HepG2 (cell line): ENCODE data around the gene LSM12. TPM values are rescaled to one million over a fixed set of nuclear protein-coding genes. Genes with fewer than 3 reads are reported as not detected.

Source experiments
- ATAC-seq: fragments of 200-7000 bp; cut with Tn5 transposase; 3 replicates; pipeline ENCODE4 v1.9.1; 2020; ENCODE audit warnings: mild to moderate bottlenecking, moderate library complexity
- BruUV-seq: library from RNA; stranded (reverse); fragments of 400-500 nt; replicated peaks from 2 replicates; lab custom pipeline; 2021; lab: Mats Ljungman, UMichigan
- CTCF ChIA-PET: fragments of 300-600 bp; formaldehyde crosslinking; extraction: SDS; loops from one replicate; lab custom pipeline; 2021; ENCODE audit warnings: low total read pairs, inconsistent platforms, low intra/inter-chr PET ratio; lab: Yijun Ruan, JAX
- POLR2A ChIA-PET: fragments of 350-600 bp; sonication (Branson Sonifier 250); formaldehyde crosslinking; loops from one replicate; lab custom pipeline; 2020; ENCODE audit warnings: antibody characterized with exemption, inconsistent platforms; lab: Yijun Ruan, JAX
- DNase-seq: peaks from one replicate; pipeline ENCODE4 v3.0.0-alpha.2; 2015; ENCODE audit warnings: low spot score
- FAIRE-seq: peaks from 3 replicates; lab custom pipeline; 2011; peaks lifted over from hg19 to GRCh38; lab: Jason Lieb, UNC
- H2AFZ ChIP-seq: one replicate; pipeline ENCODE4 v1.6.1; 2011; ENCODE audit warnings: low read length, inconsistent platforms
- H3K27ac ChIP-seq: fragments of 300-600 bp; 3 replicates; pipeline ENCODE4 v1.8.0; 2011; ENCODE audit warnings: mixed run types, mild to moderate bottlenecking, mixed read lengths, low read length, inconsistent platforms; ENCODE audit not compliant: insufficient read depth; ENCODE audit errors: extremely low read length
- H3K27me3 ChIP-seq, 2 experiments: fragments of 200-600 bp in 1 of 2; 2 replicates in 1 of 2; 3 replicates in 1 of 2; pipeline versions ENCODE4 v1.6.0 to v1.8.0; 2011; ENCODE audit warnings: low read length in 2 of 2, mild to moderate bottlenecking in 2 of 2, moderate library complexity in 2 of 2, inconsistent platforms in 1 of 2; ENCODE audit not compliant: insufficient read depth in 2 of 2, control insufficient read depth in 1 of 2
- H3K36me3 ChIP-seq, 2 experiments: fragments of 200-600 bp in 1 of 2; replicated peaks in 1 of 2; 2 replicates in 1 of 2; 3 replicates in 1 of 2; pipeline versions ENCODE4 v1.5.1 to v1.8.0; 2011; ENCODE audit warnings: low read length in 2 of 2, inconsistent platforms in 1 of 2; ENCODE audit not compliant: insufficient read depth in 2 of 2, control insufficient read depth in 1 of 2
- H3K4me1 ChIP-seq: 2 replicates; pipeline ENCODE4 v1.5.1; 2012; ENCODE audit warnings: low read length, inconsistent platforms; ENCODE audit not compliant: insufficient read depth
- H3K4me2 ChIP-seq: 2 replicates; pipeline ENCODE4 v1.6.0; 2011; ENCODE audit warnings: low read depth, low read length, inconsistent platforms
- H3K4me3 ChIP-seq, 3 experiments: fragments of 200-600 bp in 1 of 3; sonication (generic), shearing (Covaris generic) in 1 of 3; replicated peaks in 1 of 3; 2 replicates each; pipeline ENCODE4 v1.5.1; 2011 to 2016; ENCODE audit warnings: low read length in 3 of 3, inconsistent platforms in 2 of 3, low read depth in 2 of 3, mild to moderate bottlenecking in 2 of 3, control low read depth in 1 of 3, mixed read lengths in 1 of 3; ENCODE audit not compliant: insufficient read depth in 1 of 3
- H3K79me2 ChIP-seq: one replicate; pipeline ENCODE4 v1.6.1; 2011; ENCODE audit warnings: low read length, inconsistent platforms; ENCODE audit not compliant: insufficient read depth
- H3K9ac ChIP-seq: 2 replicates; pipeline ENCODE4 v1.6.0; 2011; ENCODE audit warnings: mild to moderate bottlenecking, low read depth, low read length, inconsistent platforms; ENCODE audit not compliant: insufficient read depth
- H3K9me3 ChIP-seq: 2 replicates; pipeline ENCODE4 v1.5.1; 2012; ENCODE audit warnings: mild to moderate bottlenecking, low read length
- H4K20me1 ChIP-seq: 2 replicates; pipeline ENCODE4 v1.6.0; 2011; ENCODE audit warnings: inconsistent platforms, mild to moderate bottlenecking, low read length, moderate library complexity; ENCODE audit not compliant: insufficient read depth
- NR2F2 ChIP-seq: IDR thresholded peaks from 2 replicates; pipeline ENCODE4 v1.6.1; 2012; ENCODE audit warnings: low read depth, inconsistent platforms, borderline replicate concordance
- SALL1 ChIP-seq: sonication (generic); formaldehyde crosslinking; IDR thresholded peaks from 2 replicates; pipeline ENCODE4 v1.8.0; 2022; ENCODE audit warnings: mild to moderate bottlenecking, missing genetic modification reagents
- TAF15 ChIP-seq: fragments of 200-400 bp; formaldehyde crosslinking; IDR thresholded peaks from one replicate; pipeline ENCODE4 v1.6.1; 2018; ENCODE audit warnings: mild to moderate bottlenecking, low read depth, low read length; ENCODE audit not compliant: poor library complexity, severe bottlenecking
- ZEB1 ChIP-seq: IDR thresholded peaks from 2 replicates; pipeline ENCODE4 v1.6.1; 2012; ENCODE audit warnings: mild to moderate bottlenecking, low read depth, inconsistent platforms; ENCODE audit not compliant: insufficient replicate concordance
- ZNF101 ChIP-seq: sonication (generic); formaldehyde crosslinking; IDR thresholded peaks from 2 replicates; pipeline ENCODE4 v1.4.0; 2020; ENCODE audit warnings: mild to moderate bottlenecking, low read depth, missing genetic modification reagents, borderline replicate concordance
- ZNF180 ChIP-seq: sonication (generic); formaldehyde crosslinking; IDR thresholded peaks from 2 replicates; pipeline ENCODE4 v1.4.0; 2020; ENCODE audit warnings: low read depth, missing genetic modification reagents, borderline replicate concordance
- ZNF775 ChIP-seq: sonication (generic); formaldehyde crosslinking; IDR thresholded peaks from 2 replicates; pipeline ENCODE4 v1.4.0; 2020; ENCODE audit warnings: missing genetic modification reagents, mild to moderate bottlenecking, moderate library complexity, borderline replicate concordance
- WGBS: methylation state at CpG from one replicate; pipeline ENCODE4 v1.1.6; 2017; ENCODE audit warnings: low lambda C conversion rate; 5-methylcytosine and 5-hydroxymethylcytosine counted together
- in situ Hi-C: cut with HindIII; loops from 2 replicates; pipeline ENCODE4 v1.10.0; 2017; ENCODE audit warnings: low pct_unique_long_range_greater_than_20kb; ENCODE audit not compliant: extremely low pct_ligation_motif_present
- intact Hi-C: fragments of 100-400 bp; cut with micrococcal nuclease; formaldehyde crosslinking; loops from one replicate; pipeline ENCODE4 v1.10.0; 2022; ENCODE audit not compliant: unreplicated experiment
- polyA plus RNA-seq, 8 experiments: library from polyadenylated mRNA; depleted of rRNA in 3 of 8; stranded (reverse) in 7 of 8; unstranded in 1 of 8; fragments of >200 nt; fragmentation: Illumina TruSeq in 4 of 8; extraction: Trizol in 4 of 8; gene quantifications; 2 replicates each; pipeline versions ENCODE4 v1.2.1 to v1.2.3, GENCODE V29; 2011 to 2016; ENCODE audit warnings: low read depth in 4 of 8, missing spikeins in 1 of 8, mixed read lengths in 1 of 8; ENCODE audit not compliant: insufficient read depth in 1 of 8
- total RNA-seq, 5 experiments: library from RNA; depleted of rRNA; stranded (reverse); fragments of >200 nt; fragmentation: Illumina TruSeq; extraction: Trizol; gene quantifications; 2 replicates each; pipeline ENCODE4 v1.2.3, GENCODE V29; 2016; ENCODE audit warnings: low read depth in 1 of 5

Gene LSM12
- total and polyA plus RNA-seq, 2 of the 13 experiments (the other 11 are each of a cell fraction or from before 2014, with no cell fraction given): 52.8 to 55.7 TPM

- TF ChIP-seq TAF15: no peak
- TF ChIP-seq ZNF775 (CRISPR knock-in tag): no peak
- no peak for TF ChIP-seq ZNF101 (CRISPR knock-in tag)
- TF ChIP-seq NR2F2: no peak
- TF ChIP-seq ZNF180 (CRISPR knock-in tag): no peak
- TF ChIP-seq, all 625 proteins: peak for 0
Observed at GRCh38 chr17:43987131-43988021, 79.1 kb downstream of the LSM12 start (continued).

DNA sequence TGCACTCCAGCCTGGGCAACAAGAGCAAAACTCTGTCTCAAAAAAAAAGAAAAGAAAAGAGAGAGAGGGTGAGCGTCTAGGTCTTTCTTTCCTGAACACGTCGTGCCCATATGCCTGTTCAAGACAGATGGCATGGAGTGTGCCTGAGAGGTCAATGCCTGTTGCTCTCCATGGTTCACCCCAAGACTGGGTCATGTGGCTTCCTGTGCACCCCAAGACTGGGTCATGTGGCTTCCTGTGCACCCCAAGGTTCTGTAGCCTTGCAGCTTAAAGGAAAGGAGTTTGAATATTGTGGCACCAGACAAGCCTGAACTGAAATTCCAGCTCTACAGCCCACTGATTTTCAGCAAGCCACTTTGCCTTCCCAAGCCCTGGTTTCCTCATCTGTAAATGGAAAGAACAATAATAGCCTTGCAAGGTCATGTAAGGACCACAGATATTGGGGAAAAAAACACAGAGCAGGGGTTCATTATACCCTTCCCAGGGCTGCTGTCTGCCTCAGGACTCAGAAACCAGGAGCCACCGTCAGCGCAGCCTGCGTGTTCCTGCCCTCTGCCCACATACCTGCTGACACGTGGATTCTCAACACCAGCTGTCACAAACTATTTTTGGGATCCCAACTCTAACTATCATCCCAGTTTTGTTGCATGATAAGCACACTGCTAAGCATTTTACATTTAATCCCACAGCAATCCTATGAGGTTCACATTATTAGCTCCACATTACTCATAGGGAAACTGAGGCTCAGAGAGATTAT lies 80.1 kb downstream of the LSM12 start:
- 51% methylated on average over 6 of the region's 7 CpGs for WGBS
- Histone ChIP-seq H2AFZ (no peak overlapping the region), H4K20me1 (no peaks in the 10 kb centered on the region), H3K9me3 (no peaks in the 10 kb centered on the region), H3K4me2 (no peak overlapping the region), H3K27ac (no peak overlapping the region), H3K4me3 (no peak overlapping the region), H3K27me3 (peaks cover 8 to 76% of the 10 kb centered on the region in 2 experiments), H3K9ac (no peak overlapping the region)
- ATAC-seq (no peak), FAIRE-seq (no peak)
- ChIA-PET POLR2A (no interaction called here), CTCF (no interaction called here)
- BruUV-seq: no TSS peak
- in situ Hi-C loops: no loop called here
- intact Hi-C loops: no loop called here
- TF ChIP-seq ZEB1 (no peak), SALL1 (CRISPR knock-in tag) (0 out of 2 replicates have a peak, but pooled peaks have one; percentile 15)
- TF ChIP-seq, all 625 proteins: peak for 1
- Histone ChIP-seq H3K79me2 (no peaks in the 10 kb centered on the region), H3K36me3 (no peaks in the 10 kb centered on the region), H3K4me1 (peaks cover 23% of the 10 kb centered on the region)
- DNase-seq: no peak
